HCT116 (cell line): Measurements from ENCODE around the gene GRM8. TPM values are rescaled to one million over a fixed set of nuclear protein-coding genes. Genes with fewer than 3 reads are reported as not detected.

ENCODE experiments used
- ATAC-seq: fragments of 200-7000 bp; cut with Tn5 transposase; 2 replicates; pipeline ENCODE4 v1.9.1; 2020; ENCODE audit warnings: mild to moderate bottlenecking, moderate library complexity
- BruUV-seq: library from RNA; stranded (reverse); fragments of 400-500 nt; replicated peaks from 2 replicates; lab custom pipeline; 2021; lab: Mats Ljungman, UMichigan
- CTCF ChIA-PET: fragments of 300-600 bp; sonication (Branson Sonifier 250); formaldehyde crosslinking; loops from one replicate; lab custom pipeline; 2021; ENCODE audit warnings: antibody characterized with exemption; lab: Charles Lee
- POLR2A ChIA-PET: fragments of 300-600, 350-600 bp; sonication (Branson Sonifier 250); formaldehyde crosslinking; loops from one replicate; lab custom pipeline; 2021; ENCODE audit warnings: antibody characterized with exemption; lab: Charles Lee
- RAD21 ChIA-PET, 2 experiments: fragments of 300-600 bp; sonication (Branson Sonifier 250); formaldehyde crosslinking; loops; one replicate each; lab custom pipeline; 2023; ENCODE audit warnings: low total read pairs in 2 of 2; ENCODE audit not compliant: uncharacterized antibody in 2 of 2, unreplicated experiment in 2 of 2, low non-redundant PET in 1 of 2; lab: Charles Lee
- DNase-seq: peaks from one replicate; pipeline ENCODE4 v3.0.0-alpha.2; 2010; ENCODE audit warnings: low read depth, low spot score
- H2AFZ ChIP-seq: fragments of 200-600 bp; shearing (Covaris generic), sonication (generic); 2 replicates; pipeline ENCODE4 v1.6.1; 2017; ENCODE audit warnings: low read depth, mixed run types, mixed read lengths, antibody characterized with exemption, low read length; ENCODE audit not compliant: poor library complexity, severe bottlenecking
- H3K27ac ChIP-seq: 2 replicates; pipeline ENCODE4 v1.5.1; 2012; ENCODE audit warnings: low read depth, low read length
- H3K27me3 ChIP-seq: fragments of 200-600 bp; sonication (generic); 2 replicates; pipeline ENCODE4 v1.6.1; 2016; ENCODE audit warnings: mixed run types, low read length, mixed read lengths; ENCODE audit not compliant: insufficient read depth
- H3K36me3 ChIP-seq, 2 experiments: fragments of 200-500 bp in 1 of 2; fragments of 200-600 bp in 1 of 2; sonication (Bioruptor generic) in 1 of 2; sonication (generic) in 1 of 2; 2 replicates each; pipeline versions ENCODE4 v1.5.1 to v1.6.1; 2014 to 2016; ENCODE audit warnings: low read length in 2 of 2, inconsistent platforms in 1 of 2, mixed read lengths in 1 of 2, mixed run types in 1 of 2; ENCODE audit not compliant: insufficient read depth in 2 of 2, control insufficient read depth in 1 of 2
- H3K4me1 ChIP-seq, 2 experiments: fragments of 200-600 bp in 1 of 2; sonication (generic) in 1 of 2; 2 replicates each; pipeline versions ENCODE4 v1.5.1 to v1.6.1; 2012 to 2017; ENCODE audit warnings: low read length in 2 of 2, inconsistent platforms in 1 of 2, mild to moderate bottlenecking in 1 of 2, mixed read lengths in 1 of 2, mixed run types in 1 of 2, moderate library complexity in 1 of 2; ENCODE audit not compliant: insufficient read depth in 2 of 2, control insufficient read depth in 1 of 2
- H3K4me2 ChIP-seq: fragments of 200-600 bp; sonication (generic); 2 replicates; pipeline ENCODE4 v1.6.1; 2017; ENCODE audit warnings: mixed run types, low read length, mixed read lengths
- H3K4me3 ChIP-seq, 2 experiments: fragments of 200-600 bp in 1 of 2; sonication (generic) in 1 of 2; replicated peaks in 1 of 2; 2 replicates each; pipeline ENCODE4 v1.5.1; 2011 to 2016; ENCODE audit warnings: low read length in 2 of 2, control low read depth in 1 of 2, low read depth in 1 of 2, mild to moderate bottlenecking in 1 of 2, mixed read lengths in 1 of 2, mixed run types in 1 of 2
- H3K79me2 ChIP-seq: fragments of 200-600 bp; sonication (generic); 2 replicates; pipeline ENCODE4 v1.6.1; 2017; ENCODE audit warnings: mild to moderate bottlenecking, mixed run types, low read length, moderate library complexity, mixed read lengths; ENCODE audit not compliant: insufficient read depth
- H3K9ac ChIP-seq: fragments of 200-600 bp; sonication (generic); 2 replicates; pipeline ENCODE4 v1.6.1; 2016; ENCODE audit warnings: low read length, mixed read lengths
- H3K9me2 ChIP-seq: fragments of 200-600 bp; sonication (generic), shearing (Covaris generic); 2 replicates; pipeline ENCODE4 v1.6.1; 2017; ENCODE audit warnings: mixed run types, mild to moderate bottlenecking, moderate library complexity; ENCODE audit not compliant: insufficient read depth
- H3K9me3 ChIP-seq, 2 experiments: fragments of 200-500 bp in 1 of 2; fragments of 200-600 bp in 1 of 2; sonication (Bioruptor generic) in 1 of 2; sonication (generic) in 1 of 2; 2 replicates each; pipeline ENCODE4 v1.6.1; 2014 to 2017; ENCODE audit warnings: low read length in 2 of 2, mixed read lengths in 2 of 2, inconsistent platforms in 1 of 2, low read depth in 1 of 2, mild to moderate bottlenecking in 1 of 2, mixed run types in 1 of 2, moderate library complexity in 1 of 2; ENCODE audit not compliant: control insufficient read depth in 1 of 2, insufficient read depth in 1 of 2
- H4K20me1 ChIP-seq: fragments of 200-600 bp; sonication (generic), shearing (Covaris generic); 2 replicates; pipeline ENCODE4 v1.6.1; 2017; ENCODE audit warnings: mixed run types, mild to moderate bottlenecking, moderate library complexity; ENCODE audit not compliant: insufficient read depth
- EGR1 ChIP-seq: IDR thresholded peaks from 2 replicates; pipeline ENCODE4 v1.6.1; 2012; ENCODE audit warnings: low read depth
- ELF1 ChIP-seq: IDR thresholded peaks from 2 replicates; pipeline ENCODE4 v1.6.1; 2012; ENCODE audit warnings: low read depth, borderline replicate concordance
- EZH2phosphoT487 ChIP-seq: fragments of 200-600 bp; IDR thresholded peaks from 2 replicates; pipeline ENCODE4 v1.6.1; 2018; ENCODE audit warnings: antibody characterized with exemption, borderline replicate concordance
- POLR2A ChIP-seq: IDR thresholded peaks from 2 replicates; pipeline ENCODE4 v1.7.0; 2011; ENCODE audit warnings: borderline replicate concordance; ENCODE audit not compliant: insufficient read depth, insufficient read length; ENCODE audit errors: extremely low read depth
- POLR2AphosphoS5 ChIP-seq: IDR thresholded peaks from 2 replicates; pipeline ENCODE4 v1.6.1; 2011; ENCODE audit warnings: mild to moderate bottlenecking, low read depth, low read length, moderate library complexity
- RAD21 ChIP-seq: IDR thresholded peaks from 2 replicates; pipeline ENCODE4 v1.6.1; 2012; ENCODE audit warnings: low read depth, mild to moderate bottlenecking
- SIN3A ChIP-seq: IDR thresholded peaks from 2 replicates; pipeline ENCODE4 v1.6.1; 2012; ENCODE audit warnings: low read depth
- SP1 ChIP-seq: IDR thresholded peaks from 2 replicates; pipeline ENCODE4 v1.6.1; 2012; ENCODE audit warnings: low read depth
- SRF ChIP-seq: IDR thresholded peaks from 2 replicates; pipeline ENCODE4 v1.6.1; 2012; ENCODE audit warnings: low read depth
- TCF7L2 ChIP-seq: IDR thresholded peaks from 2 replicates; pipeline ENCODE4 v1.7.0; 2011; ENCODE audit warnings: borderline replicate concordance, inconsistent platforms; ENCODE audit not compliant: insufficient read depth, insufficient read length; ENCODE audit errors: extremely low read depth
- YY1 ChIP-seq: IDR thresholded peaks from 2 replicates; pipeline ENCODE4 v1.6.1; 2011; ENCODE audit warnings: low read length, low read depth, moderate library complexity, mild to moderate bottlenecking; ENCODE audit not compliant: insufficient replicate concordance; ENCODE audit errors: extremely low read depth
- ZNF274 ChIP-seq: fragments of 200-500 bp; sonication (Bioruptor generic); IDR thresholded peaks from 2 replicates; pipeline ENCODE4 v1.6.1; 2014; ENCODE audit warnings: mild to moderate bottlenecking, low read depth, low read length, inconsistent platforms
- intact Hi-C: fragments of 100-400 bp; cut with micrococcal nuclease; formaldehyde crosslinking; loops from 2 replicates; pipeline ENCODE4 v1.10.0; 2022
- total RNA-seq: library from RNA; stranded (reverse); gene quantifications from one replicate; pipeline ENCODE4 v1.2.1, GENCODE V29; 2021; ENCODE audit not compliant: unreplicated experiment
- TF ChIP-seq, protein P1 (sequence below): IDR thresholded peaks from 2 replicates; pipeline ENCODE4 v1.6.1; 2012; ENCODE audit warnings: low read depth
- TF ChIP-seq, protein P2 (sequence below): IDR thresholded peaks from 2 replicates; pipeline ENCODE4 v1.6.1; 2011; ENCODE audit warnings: mild to moderate bottlenecking, low read length, moderate library complexity; ENCODE audit not compliant: insufficient replicate concordance; ENCODE audit errors: extremely low read depth
- TF ChIP-seq, protein P3 (sequence below): IDR thresholded peaks from 2 replicates; pipeline ENCODE4 v1.6.1; 2012
- TF ChIP-seq, protein P4 (sequence below): IDR thresholded peaks from 2 replicates; pipeline ENCODE4 v1.6.1; 2012

Gene GRM8
- total RNA-seq, 1 experiment from 2014 or later: 0.05 TPM

DNA sequence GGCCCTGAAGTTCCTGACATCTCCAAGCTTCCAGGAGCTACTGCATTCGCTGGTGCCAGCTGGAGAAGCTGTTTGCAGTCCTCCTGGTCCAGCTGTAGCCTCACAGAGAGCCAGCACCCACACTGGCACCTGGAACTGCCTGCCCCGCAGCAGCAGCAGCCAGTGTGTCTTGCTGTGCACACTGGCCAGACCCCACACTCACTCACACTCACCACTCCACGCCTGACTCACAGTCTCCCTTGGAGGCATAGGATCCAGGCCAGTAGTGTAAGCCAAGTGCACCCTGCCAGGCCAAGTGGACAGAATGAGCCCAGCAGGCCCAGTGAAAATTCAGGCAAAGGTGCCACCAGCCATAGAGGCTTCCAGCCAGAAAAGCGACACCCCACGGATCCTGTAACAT, 566.3 kb downstream of the GRM8 start:
- Histone ChIP-seq H3K9ac (no peak overlapping the region), H3K4me2 (no peak overlapping the region), H3K4me3 (no peak overlapping the region), H3K9me3 (no peaks in the 10 kb centered on the region), H3K36me3 (no peaks in the 10 kb centered on the region), H3K79me2 (no peaks in the 10 kb centered on the region), H3K27ac (no peak overlapping the region), H2AFZ (no peak overlapping the region), H4K20me1 (no peaks in the 10 kb centered on the region), H3K9me2 (no peaks in the 10 kb centered on the region), H3K27me3 (no peaks in the 10 kb centered on the region), H3K4me1 (no peaks in the 10 kb centered on the region)
- ChIA-PET RAD21 (no interaction called here), POLR2A (interaction anchor here (1.3 kb wide), 1 partner anchor 15 kb away, joined by 5 read pairs; no protein-coding TSS in a partner anchor), CTCF (no interaction called here)
- intact Hi-C loops: no loop called here
- BruUV-seq: no TSS peak
- ATAC-seq (no peak), DNase-seq (no peak)
- TF ChIP-seq RAD21 (no peak), EGR1 (no peak), EZH2phosphoT487 (no peak), SP1 (no peak), POLR2A (no peak), POLR2AphosphoS5 (no peak), TCF7L2 (no peak), ZNF274 (no peak), YY1 (no peak), SRF (no peak), SIN3A (no peak), ELF1 (no peak)
- TF ChIP-seq, protein P1, sequence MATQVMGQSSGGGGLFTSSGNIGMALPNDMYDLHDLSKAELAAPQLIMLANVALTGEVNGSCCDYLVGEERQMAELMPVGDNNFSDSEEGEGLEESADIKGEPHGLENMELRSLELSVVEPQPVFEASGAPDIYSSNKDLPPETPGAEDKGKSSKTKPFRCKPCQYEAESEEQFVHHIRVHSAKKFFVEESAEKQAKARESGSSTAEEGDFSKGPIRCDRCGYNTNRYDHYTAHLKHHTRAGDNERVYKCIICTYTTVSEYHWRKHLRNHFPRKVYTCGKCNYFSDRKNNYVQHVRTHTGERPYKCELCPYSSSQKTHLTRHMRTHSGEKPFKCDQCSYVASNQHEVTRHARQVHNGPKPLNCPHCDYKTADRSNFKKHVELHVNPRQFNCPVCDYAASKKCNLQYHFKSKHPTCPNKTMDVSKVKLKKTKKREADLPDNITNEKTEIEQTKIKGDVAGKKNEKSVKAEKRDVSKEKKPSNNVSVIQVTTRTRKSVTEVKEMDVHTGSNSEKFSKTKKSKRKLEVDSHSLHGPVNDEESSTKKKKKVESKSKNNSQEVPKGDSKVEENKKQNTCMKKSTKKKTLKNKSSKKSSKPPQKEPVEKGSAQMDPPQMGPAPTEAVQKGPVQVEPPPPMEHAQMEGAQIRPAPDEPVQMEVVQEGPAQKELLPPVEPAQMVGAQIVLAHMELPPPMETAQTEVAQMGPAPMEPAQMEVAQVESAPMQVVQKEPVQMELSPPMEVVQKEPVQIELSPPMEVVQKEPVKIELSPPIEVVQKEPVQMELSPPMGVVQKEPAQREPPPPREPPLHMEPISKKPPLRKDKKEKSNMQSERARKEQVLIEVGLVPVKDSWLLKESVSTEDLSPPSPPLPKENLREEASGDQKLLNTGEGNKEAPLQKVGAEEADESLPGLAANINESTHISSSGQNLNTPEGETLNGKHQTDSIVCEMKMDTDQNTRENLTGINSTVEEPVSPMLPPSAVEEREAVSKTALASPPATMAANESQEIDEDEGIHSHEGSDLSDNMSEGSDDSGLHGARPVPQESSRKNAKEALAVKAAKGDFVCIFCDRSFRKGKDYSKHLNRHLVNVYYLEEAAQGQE: no peak
- TF ChIP-seq, protein P2, sequence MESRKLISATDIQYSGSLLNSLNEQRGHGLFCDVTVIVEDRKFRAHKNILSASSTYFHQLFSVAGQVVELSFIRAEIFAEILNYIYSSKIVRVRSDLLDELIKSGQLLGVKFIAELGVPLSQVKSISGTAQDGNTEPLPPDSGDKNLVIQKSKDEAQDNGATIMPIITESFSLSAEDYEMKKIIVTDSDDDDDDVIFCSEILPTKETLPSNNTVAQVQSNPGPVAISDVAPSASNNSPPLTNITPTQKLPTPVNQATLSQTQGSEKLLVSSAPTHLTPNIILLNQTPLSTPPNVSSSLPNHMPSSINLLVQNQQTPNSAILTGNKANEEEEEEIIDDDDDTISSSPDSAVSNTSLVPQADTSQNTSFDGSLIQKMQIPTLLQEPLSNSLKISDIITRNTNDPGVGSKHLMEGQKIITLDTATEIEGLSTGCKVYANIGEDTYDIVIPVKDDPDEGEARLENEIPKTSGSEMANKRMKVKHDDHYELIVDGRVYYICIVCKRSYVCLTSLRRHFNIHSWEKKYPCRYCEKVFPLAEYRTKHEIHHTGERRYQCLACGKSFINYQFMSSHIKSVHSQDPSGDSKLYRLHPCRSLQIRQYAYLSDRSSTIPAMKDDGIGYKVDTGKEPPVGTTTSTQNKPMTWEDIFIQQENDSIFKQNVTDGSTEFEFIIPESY: no peak
- TF ChIP-seq, protein P3, sequence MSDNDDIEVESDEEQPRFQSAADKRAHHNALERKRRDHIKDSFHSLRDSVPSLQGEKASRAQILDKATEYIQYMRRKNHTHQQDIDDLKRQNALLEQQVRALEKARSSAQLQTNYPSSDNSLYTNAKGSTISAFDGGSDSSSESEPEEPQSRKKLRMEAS: no peak
- TF ChIP-seq, protein P4, sequence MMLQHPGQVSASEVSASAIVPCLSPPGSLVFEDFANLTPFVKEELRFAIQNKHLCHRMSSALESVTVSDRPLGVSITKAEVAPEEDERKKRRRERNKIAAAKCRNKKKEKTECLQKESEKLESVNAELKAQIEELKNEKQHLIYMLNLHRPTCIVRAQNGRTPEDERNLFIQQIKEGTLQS: no peak
